ENCODE data around the gene GSK3A.

The GSK3A gene

GRCh38 chr19:42242512-42243409 lies at the start of gene GSK3A:
Gene GSK3A (minus strand): TSS chr19:42242602. CDS start chr19:42242465, 137 bp downstream.
- FAIRE-seq, result peak; percentile 98

GRCh38 chr19:42291435-42291810 lies 49.0 kb upstream of the GSK3A start:
- FAIRE-seq, result peak; percentile 81

- FAIRE-seq, result no peak
These were observed 48.4 kb upstream of the GSK3A start for GRCh38 chr19:42290523-42291434.

- FAIRE-seq, result no peak
These were observed 47.7 kb upstream of the GSK3A start for GRCh38 chr19:42290136-42290522.

- no peak for FAIRE-seq
These were observed 47.2 kb upstream of the GSK3A start for GRCh38 chr19:42289556-42290041.

- no peak for FAIRE-seq
These were observed 46.6 kb upstream of the GSK3A start for GRCh38 chr19:42288881-42289555.

- no peak for FAIRE-seq
These were observed 46.0 kb upstream of the GSK3A start for GRCh38 chr19:42288387-42288786.

- FAIRE-seq, result no peak
These were observed 45.4 kb upstream of the GSK3A start for GRCh38 chr19:42287827-42288107.

- no peak for FAIRE-seq
These were observed 44.8 kb upstream of the GSK3A start for GRCh38 chr19:42287017-42287826.

- FAIRE-seq, result no peak
These were observed 44.1 kb upstream of the GSK3A start for GRCh38 chr19:42286349-42287016.

- FAIRE-seq, result no peak
These were observed 43.6 kb upstream of the GSK3A start for GRCh38 chr19:42285988-42286348.

GRCh38 chr19:42285541-42285941 lies 43.1 kb upstream of the GSK3A start:
- no peak for FAIRE-seq

- FAIRE-seq, result no peak
These were observed 42.4 kb upstream of the GSK3A start for GRCh38 chr19:42284591-42285341.

- FAIRE-seq, result no peak
These were observed 41.7 kb upstream of the GSK3A start for GRCh38 chr19:42284066-42284501.

- FAIRE-seq, result no peak
These were observed 41.0 kb upstream of the GSK3A start for GRCh38 chr19:42283188-42284065.

- no peak for FAIRE-seq
These were observed 40.4 kb upstream of the GSK3A start for GRCh38 chr19:42282819-42283187.

GRCh38 chr19:42281827-42282762 lies 39.7 kb upstream of the GSK3A start:
- peak; percentile 42 for FAIRE-seq

GRCh38 chr19:42281146-42281826 lies 38.9 kb upstream of the GSK3A start:
- FAIRE-seq, result no peak
